ENCODE measurements around the gene TATDN2. TPM values are rescaled to one million over a fixed set of nuclear protein-coding genes. Genes with fewer than 3 reads are reported as not detected.

TATDN2 gene
- total RNA-seq, 6 experiments from 2014 or later, result 29.6 to 33.4 (median 30.7) TPM

GRCh38 chr3:10240799-10241198, 7.5 kb upstream of the TATDN2 start:
- H3K27me3 Mint-ChIP-seq (ENCODE audit: insufficient read depth), result no peaks in the 10 kb centered on the region
- H3K27ac Mint-ChIP-seq, result no peak overlapping the region
- no peak overlapping the region for H3K4me3 Mint-ChIP-seq
- TF ChIP-seq CTCF (IDR thresholded peaks at IDR 0.05), result no peak
- peaks cover 14% of the 10 kb centered on the region for H3K4me1 Mint-ChIP-seq (ENCODE audit: low read depth)
- peaks cover 15% of the 10 kb centered on the region for H3K9me3 Mint-ChIP-seq
- no peak for DNase-seq
- H3K36me3 Mint-ChIP-seq (ENCODE audit: low read depth), result peaks cover 50% of the 10 kb centered on the region

- Mint-ChIP-seq H3K9me3 (peaks cover 25% of the 10 kb centered on the region), H3K27ac (peak overlapping the region; percentile 84), H3K27me3 (ENCODE audit: insufficient read depth) (no peaks in the 10 kb centered on the region; the same call in 1 of the 2 replicates), H3K4me1 (ENCODE audit: low read depth) (peaks cover 14% of the 10 kb centered on the region), H3K4me3 (no peak overlapping the region), H3K36me3 (ENCODE audit: low read depth) (peaks cover 45% of the 10 kb centered on the region)
- DNase-seq, result peak; percentile 52
- no peak for TF ChIP-seq CTCF (IDR thresholded peaks at IDR 0.05)
Measured at GRCh38 chr3:10242182-10243065, 5.8 kb upstream of the TATDN2 start.

- H3K9me3 Mint-ChIP-seq, result peaks cover 33% of the 10 kb centered on the region
- no peak overlapping the region for H3K27ac Mint-ChIP-seq
- H3K4me1 Mint-ChIP-seq (ENCODE audit: low read depth), result peaks cover 23% of the 10 kb centered on the region
- peaks cover 2% of the 10 kb centered on the region for H3K27me3 Mint-ChIP-seq (ENCODE audit: insufficient read depth)
- peaks cover 42% of the 10 kb centered on the region for H3K36me3 Mint-ChIP-seq (ENCODE audit: low read depth)
- DNase-seq, result no peak
- no peak for TF ChIP-seq CTCF (IDR thresholded peaks at IDR 0.05)
- H3K4me3 Mint-ChIP-seq, result no peak overlapping the region
Measured at GRCh38 chr3:10244009-10244408, 4.2 kb upstream of the TATDN2 start.

- Mint-ChIP-seq H3K27me3 (ENCODE audit: insufficient read depth) (peaks cover 2% of the 10 kb centered on the region), H3K9me3 (peaks cover 33% of the 10 kb centered on the region), H3K4me3 (no peak overlapping the region), H3K27ac (no peak overlapping the region), H3K4me1 (ENCODE audit: low read depth) (peaks cover 32% of the 10 kb centered on the region), H3K36me3 (ENCODE audit: low read depth) (peaks cover 38% of the 10 kb centered on the region)
- no peak for TF ChIP-seq CTCF (IDR thresholded peaks at IDR 0.05)
- DNase-seq, result no peak
Measured at GRCh38 chr3:10245081-10245712, 3.1 kb upstream of the TATDN2 start.

GRCh38 chr3:10247679-10248183, 528 bp upstream of the TATDN2 start:
- Mint-ChIP-seq H3K4me1 (ENCODE audit: low read depth) (peaks cover 33% of the 10 kb centered on the region), H3K36me3 (ENCODE audit: low read depth) (peaks cover 53% of the 10 kb centered on the region), H3K4me3 (peak overlapping the region; percentile 92), H3K9me3 (peaks cover 33% of the 10 kb centered on the region), H3K27ac (peak overlapping the region; percentile 88), H3K27me3 (ENCODE audit: insufficient read depth) (peaks cover 5% of the 10 kb centered on the region)
- no peak for DNase-seq
- no peak for TF ChIP-seq CTCF (IDR thresholded peaks at IDR 0.05)

Data from HFFc6 (cell line).